Testis (tissue), 2 donors: ENCODE measurements around the gene ADRA2C.

Source experiments
- POLR2A ChIP-seq: fragments of 450-650 bp; IDR thresholded peaks from one replicate; pipeline ENCODE4 v1.6.1; 2017; ENCODE audit warnings: antibody characterized with exemption, mild to moderate bottlenecking, moderate library complexity
- TF ChIP-seq, protein P1 (sequence below), 3 experiments: fragments of 450-650 bp in 2 of 3; fragments of 200-600 bp in 1 of 3; sonication (generic) in 1 of 3; IDR thresholded peaks; one replicate each; pipeline ENCODE4 v1.5.1; 2016 to 2019; ENCODE audit warnings: antibody characterized with exemption in 3 of 3, mild to moderate bottlenecking in 2 of 3, moderate library complexity in 1 of 3

DNA sequence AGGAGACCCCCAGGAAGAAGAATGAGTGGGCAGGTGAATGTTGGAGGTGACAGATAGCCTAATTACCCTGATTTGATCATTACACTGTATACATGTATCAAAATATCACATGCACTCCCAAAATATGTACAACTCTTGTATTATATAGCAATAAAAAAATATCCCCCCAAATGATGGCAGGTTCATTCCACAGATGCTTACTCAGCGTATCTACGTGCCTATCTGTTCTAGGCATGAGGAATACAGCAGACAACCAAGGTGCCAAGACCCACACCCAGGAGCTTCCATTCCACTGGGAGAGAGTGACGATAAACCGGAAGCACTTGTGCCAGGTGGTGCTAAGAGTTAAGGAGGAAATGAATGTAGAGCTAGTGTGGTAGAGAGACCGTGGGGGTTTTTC, 42.4 kb downstream of the ADRA2C start:
- no peak for TF ChIP-seq POLR2A
- TF ChIP-seq, protein P1, sequence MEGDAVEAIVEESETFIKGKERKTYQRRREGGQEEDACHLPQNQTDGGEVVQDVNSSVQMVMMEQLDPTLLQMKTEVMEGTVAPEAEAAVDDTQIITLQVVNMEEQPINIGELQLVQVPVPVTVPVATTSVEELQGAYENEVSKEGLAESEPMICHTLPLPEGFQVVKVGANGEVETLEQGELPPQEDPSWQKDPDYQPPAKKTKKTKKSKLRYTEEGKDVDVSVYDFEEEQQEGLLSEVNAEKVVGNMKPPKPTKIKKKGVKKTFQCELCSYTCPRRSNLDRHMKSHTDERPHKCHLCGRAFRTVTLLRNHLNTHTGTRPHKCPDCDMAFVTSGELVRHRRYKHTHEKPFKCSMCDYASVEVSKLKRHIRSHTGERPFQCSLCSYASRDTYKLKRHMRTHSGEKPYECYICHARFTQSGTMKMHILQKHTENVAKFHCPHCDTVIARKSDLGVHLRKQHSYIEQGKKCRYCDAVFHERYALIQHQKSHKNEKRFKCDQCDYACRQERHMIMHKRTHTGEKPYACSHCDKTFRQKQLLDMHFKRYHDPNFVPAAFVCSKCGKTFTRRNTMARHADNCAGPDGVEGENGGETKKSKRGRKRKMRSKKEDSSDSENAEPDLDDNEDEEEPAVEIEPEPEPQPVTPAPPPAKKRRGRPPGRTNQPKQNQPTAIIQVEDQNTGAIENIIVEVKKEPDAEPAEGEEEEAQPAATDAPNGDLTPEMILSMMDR (IDR thresholded peaks at IDR 0.05), result no peak
